ENCODE results near the gene NMT2. TPM values are rescaled to one million over a fixed set of nuclear protein-coding genes. Genes with fewer than 3 reads are reported as not detected.

The NMT2 gene
- total RNA-seq, 2 experiments from 2014 or later: 30.2 to 36.5 TPM

GRCh38 chr10:15137036-15137359, 31.5 kb downstream of the NMT2 start:
- DNase-seq (no peak), ATAC-seq (no peak)
- H3K36me3 Mint-ChIP-seq (ENCODE audit: low read depth): peaks cover 56% of the 10 kb centered on the region
- H3K4me3 Mint-ChIP-seq: no peak overlapping the region
- no peaks in the 10 kb centered on the region for H3K27me3 Mint-ChIP-seq (ENCODE audit: low read depth)
- H3K4me1 Mint-ChIP-seq (ENCODE audit: low read depth): peaks cover 15% of the 10 kb centered on the region
- H3K27ac Mint-ChIP-seq: no peak overlapping the region
- POLR2A ChIA-PET: no interaction called here
- no peaks in the 10 kb centered on the region for H3K9me3 Mint-ChIP-seq (ENCODE audit: insufficient read depth)
- CTCF ChIA-PET: interaction anchor here (0.8 kb wide), 1 partner anchor 31 kb away, joined by 3 read pairs; no protein-coding TSS in a partner anchor

GRCh38 chr10:15136129-15137035, 32.1 kb downstream of the NMT2 start:
- ATAC-seq: no peak
- DNase-seq: no peak
- ChIA-PET CTCF (no interaction called here), POLR2A (no interaction called here)
- H3K4me1 Mint-ChIP-seq (ENCODE audit: low read depth): peaks cover 9% of the 10 kb centered on the region
- H3K27ac Mint-ChIP-seq: no peak overlapping the region
- H3K36me3 Mint-ChIP-seq (ENCODE audit: low read depth): peaks cover 59% of the 10 kb centered on the region
- H3K9me3 Mint-ChIP-seq (ENCODE audit: insufficient read depth): no peaks in the 10 kb centered on the region
- H3K27me3 Mint-ChIP-seq (ENCODE audit: low read depth): no peaks in the 10 kb centered on the region
- no peak overlapping the region for H3K4me3 Mint-ChIP-seq

DNA sequence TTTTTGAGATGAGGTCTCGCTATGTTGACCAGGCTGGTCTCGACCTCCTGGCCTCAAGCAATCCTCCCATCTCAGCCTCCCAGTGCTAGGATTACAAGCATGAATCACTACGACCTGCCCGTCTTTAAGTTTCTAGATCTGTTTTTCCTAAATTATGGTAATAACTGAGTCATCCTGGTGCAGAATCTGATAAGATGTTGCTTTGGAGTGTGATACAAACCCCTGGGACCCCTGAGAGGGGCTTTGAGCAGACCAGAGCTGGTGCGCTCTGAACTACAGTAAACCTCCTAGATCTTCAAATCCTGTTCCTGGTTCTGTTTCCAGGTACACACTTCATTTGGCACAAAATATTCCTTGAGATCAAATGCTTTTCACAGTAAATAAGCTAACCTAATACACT, 37.2 kb downstream of the NMT2 start:
- no peak overlapping the region for H3K27ac Mint-ChIP-seq
- no peak overlapping the region for H3K4me3 Mint-ChIP-seq
- no peaks in the 10 kb centered on the region for H3K4me1 Mint-ChIP-seq (ENCODE audit: low read depth)
- ChIA-PET POLR2A (interaction anchor here (0.9 kb wide), 1 partner anchor 10 kb away, joined by 3 read pairs; no protein-coding TSS in a partner anchor), CTCF (no interaction called here)
- no peaks in the 10 kb centered on the region for H3K27me3 Mint-ChIP-seq (ENCODE audit: low read depth)
- H3K36me3 Mint-ChIP-seq (ENCODE audit: low read depth): peaks cover 62% of the 10 kb centered on the region
- no peak for ATAC-seq
- no peaks in the 10 kb centered on the region for H3K9me3 Mint-ChIP-seq (ENCODE audit: insufficient read depth)
- no peak for DNase-seq

GRCh38 chr10:15124908-15125307, 43.6 kb downstream of the NMT2 start:
- no peak for ATAC-seq
- Mint-ChIP-seq H3K36me3 (ENCODE audit: low read depth) (peaks cover 56% of the 10 kb centered on the region), H3K9me3 (ENCODE audit: insufficient read depth) (no peaks in the 10 kb centered on the region), H3K4me1 (ENCODE audit: low read depth) (peaks cover 19% of the 10 kb centered on the region), H3K27me3 (ENCODE audit: low read depth) (no peaks in the 10 kb centered on the region), H3K4me3 (no peak overlapping the region), H3K27ac (no peak overlapping the region)
- ChIA-PET CTCF (no interaction called here), POLR2A (interaction anchor here (0.6 kb wide), 1 partner anchor 74 kb away, joined by 5 read pairs; no protein-coding TSS in a partner anchor)
- DNase-seq: no peak

GRCh38 chr10:15124190-15124589, 44.3 kb downstream of the NMT2 start:
- Mint-ChIP-seq H3K9me3 (ENCODE audit: insufficient read depth) (no peaks in the 10 kb centered on the region), H3K4me3 (no peak overlapping the region), H3K4me1 (ENCODE audit: low read depth) (peaks cover 24% of the 10 kb centered on the region), H3K27ac (no peak overlapping the region), H3K27me3 (ENCODE audit: low read depth) (no peaks in the 10 kb centered on the region), H3K36me3 (ENCODE audit: low read depth) (peaks cover 51% of the 10 kb centered on the region)
- ATAC-seq: no peak
- CTCF ChIA-PET: interaction anchor here (1.3 to 1.6 kb wide), 4 partner anchors 9 to 43 kb away, joined by 3 to 6 read pairs (median 4); no protein-coding TSS in a partner anchor
- no peak for DNase-seq
- POLR2A ChIA-PET: interaction anchor here (0.6 kb wide), 1 partner anchor 75 kb away, joined by 5 read pairs; no protein-coding TSS in a partner anchor

GRCh38 chr10:15123749-15124184, 44.7 kb downstream of the NMT2 start:
- no peaks in the 10 kb centered on the region for H3K9me3 Mint-ChIP-seq (ENCODE audit: insufficient read depth)
- no peak overlapping the region for H3K4me3 Mint-ChIP-seq
- ChIA-PET CTCF (interaction anchor here (1.3 to 1.6 kb wide), 4 partner anchors 9 to 44 kb away, joined by 3 to 6 read pairs (median 4); no protein-coding TSS in a partner anchor), POLR2A (no interaction called here)
- ATAC-seq: no peak
- H3K27me3 Mint-ChIP-seq (ENCODE audit: low read depth): no peaks in the 10 kb centered on the region
- DNase-seq: no peak
- H3K4me1 Mint-ChIP-seq (ENCODE audit: low read depth): peaks cover 27% of the 10 kb centered on the region
- peaks cover 50% of the 10 kb centered on the region for H3K36me3 Mint-ChIP-seq (ENCODE audit: low read depth)
- H3K27ac Mint-ChIP-seq: no peak overlapping the region

DNA sequence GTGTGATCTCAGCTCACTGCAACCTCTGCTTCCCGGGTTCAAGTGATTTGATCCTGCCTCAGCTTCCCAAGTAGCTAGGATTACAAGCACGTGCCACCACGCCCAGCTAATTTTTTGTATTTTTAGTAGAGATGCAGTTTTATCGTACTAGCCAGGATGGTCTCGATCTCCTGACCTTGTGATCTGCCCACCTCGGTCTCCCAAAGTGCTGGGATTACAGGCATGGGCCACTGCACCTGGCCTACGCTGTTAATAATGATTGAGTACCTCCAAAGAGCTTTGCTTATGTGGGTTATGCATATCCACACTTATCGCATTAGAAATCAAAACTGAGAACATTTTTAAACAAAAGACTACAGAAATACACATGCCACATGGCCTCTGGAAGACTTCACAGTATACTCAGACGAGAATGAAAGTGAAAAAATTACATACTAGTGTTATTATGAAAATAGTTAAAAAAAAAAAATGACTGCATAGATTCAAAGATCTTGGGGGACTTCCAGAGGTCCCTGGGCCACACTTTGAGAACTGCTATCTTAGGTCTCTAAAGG, 45.9 kb downstream of the NMT2 start:
- H3K4me3 Mint-ChIP-seq: no peak overlapping the region
- H3K36me3 Mint-ChIP-seq (ENCODE audit: low read depth): peaks cover 40% of the 10 kb centered on the region
- H3K27ac Mint-ChIP-seq: no peak overlapping the region
- POLR2A ChIA-PET: no interaction called here
- H3K9me3 Mint-ChIP-seq (ENCODE audit: insufficient read depth): no peaks in the 10 kb centered on the region
- DNase-seq (no peak), ATAC-seq (no peak)
- no peaks in the 10 kb centered on the region for H3K27me3 Mint-ChIP-seq (ENCODE audit: low read depth)
- CTCF ChIA-PET: interaction anchor here (1.4 to 1.6 kb wide), 2 partner anchors 10 to 16 kb away, joined by 5 to 6 read pairs; no protein-coding TSS in a partner anchor
- H3K4me1 Mint-ChIP-seq (ENCODE audit: low read depth): peaks cover 29% of the 10 kb centered on the region

GRCh38 chr10:15121707-15122106, 46.8 kb downstream of the NMT2 start:
- Mint-ChIP-seq H3K27me3 (ENCODE audit: low read depth) (no peaks in the 10 kb centered on the region), H3K4me3 (no peak overlapping the region), H3K4me1 (ENCODE audit: low read depth) (peaks cover 29% of the 10 kb centered on the region), H3K36me3 (ENCODE audit: low read depth) (peaks cover 40% of the 10 kb centered on the region), H3K9me3 (ENCODE audit: insufficient read depth) (no peaks in the 10 kb centered on the region), H3K27ac (no peak overlapping the region)
- POLR2A ChIA-PET: no interaction called here
- CTCF ChIA-PET: interaction anchor here (0.8 kb wide), 1 partner anchor 15 kb away, joined by 3 read pairs; no protein-coding TSS in a partner anchor
- ATAC-seq (no peak), DNase-seq (no peak)

DNA sequence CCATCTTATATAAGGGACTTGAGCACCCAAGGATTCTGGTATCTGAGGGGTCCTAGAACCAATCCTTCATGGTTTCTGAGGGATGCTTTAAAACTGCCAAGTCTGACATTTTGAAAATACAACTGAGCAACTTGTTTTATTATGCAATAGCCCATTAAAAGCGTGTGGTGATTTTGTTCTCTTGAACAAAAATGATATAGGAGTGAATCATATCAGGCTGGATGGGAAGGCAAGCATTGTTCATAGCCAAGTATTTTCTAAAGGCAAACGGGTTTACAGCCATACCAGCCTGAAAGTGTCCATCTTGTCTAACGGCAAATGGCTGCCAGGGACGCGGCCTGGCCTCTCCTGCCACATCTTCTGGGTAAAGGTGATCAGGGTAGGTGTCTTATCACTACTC, 48.0 kb downstream of the NMT2 start:
- Mint-ChIP-seq H3K36me3 (ENCODE audit: low read depth) (peaks cover 33% of the 10 kb centered on the region), H3K27me3 (ENCODE audit: low read depth) (no peaks in the 10 kb centered on the region), H3K9me3 (ENCODE audit: insufficient read depth) (no peaks in the 10 kb centered on the region), H3K27ac (no peak overlapping the region), H3K4me1 (ENCODE audit: low read depth) (peaks cover 29% of the 10 kb centered on the region), H3K4me3 (no peak overlapping the region)
- ChIA-PET CTCF (no interaction called here), POLR2A (no interaction called here)
- DNase-seq (no peak), ATAC-seq (no peak)

DNA sequence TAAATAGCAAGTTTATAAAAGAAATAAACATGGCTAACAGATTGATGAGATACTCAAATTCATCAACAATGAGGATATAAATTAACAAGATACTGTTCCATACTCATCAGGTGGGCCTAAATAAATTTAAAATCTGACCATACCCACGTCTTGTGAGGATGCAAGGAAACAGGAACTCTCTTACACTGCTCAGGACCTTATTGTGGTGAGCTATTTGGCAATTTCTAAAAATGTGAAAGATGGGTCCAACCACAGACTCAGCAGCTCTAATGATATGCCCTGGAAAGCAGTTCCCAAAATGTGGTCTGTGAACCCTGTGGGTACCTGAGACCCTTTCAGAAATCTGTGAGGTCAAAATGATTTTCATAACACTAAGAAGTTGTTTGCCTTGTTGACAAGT, 49.9 kb downstream of the NMT2 start:
- DNase-seq (no peak), ATAC-seq (no peak)
- ChIA-PET CTCF (interaction anchor here (2.0 kb wide), 1 partner anchor 11 kb away, joined by 9 read pairs; no protein-coding TSS in a partner anchor), POLR2A (interaction anchor here (0.8 kb wide), 1 partner anchor 720 kb away, joined by 3 read pairs; no protein-coding TSS in a partner anchor)
- Mint-ChIP-seq H3K9me3 (ENCODE audit: insufficient read depth) (no peaks in the 10 kb centered on the region), H3K4me1 (ENCODE audit: low read depth) (peaks cover 18% of the 10 kb centered on the region), H3K4me3 (no peak overlapping the region), H3K27me3 (ENCODE audit: low read depth) (no peaks in the 10 kb centered on the region), H3K27ac (no peak overlapping the region), H3K36me3 (ENCODE audit: low read depth) (peaks cover 21% of the 10 kb centered on the region)

GRCh38 chr10:15116225-15116624, 52.3 kb downstream of the NMT2 start:
- H3K27me3 Mint-ChIP-seq (ENCODE audit: low read depth): no peaks in the 10 kb centered on the region

DNA sequence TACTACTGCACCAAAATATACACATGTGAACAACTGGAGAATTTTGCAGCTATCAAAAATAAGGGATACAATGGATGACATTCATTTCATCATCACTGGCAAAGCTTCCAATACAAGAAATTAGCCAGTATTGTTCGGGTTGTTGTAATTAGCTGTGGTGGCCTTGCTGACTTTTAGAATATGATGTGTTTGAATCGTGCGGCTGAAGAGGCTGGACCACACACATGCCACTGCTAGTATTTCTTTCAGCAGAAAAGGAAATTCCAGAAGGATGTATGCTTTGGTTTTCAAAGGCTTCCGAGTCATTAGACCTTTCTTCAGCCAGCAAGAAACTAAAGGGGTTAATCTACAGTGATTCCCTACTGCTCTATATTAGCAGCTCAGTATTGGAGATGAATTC, 54.7 kb downstream of the NMT2 start:
- H3K4me3 Mint-ChIP-seq: no peak overlapping the region
- POLR2A ChIA-PET: interaction anchor here (1.6 kb wide), 1 partner anchor 16 kb away, joined by 5 read pairs; the partner anchor contains the start of gene RPP38
- no peak for ATAC-seq
- CTCF ChIA-PET: interaction anchor here (0.7 kb wide), 1 partner anchor 39 kb away, joined by 3 read pairs; no protein-coding TSS in a partner anchor
- no peak for DNase-seq
- H3K27me3 Mint-ChIP-seq (ENCODE audit: low read depth): no peaks in the 10 kb centered on the region
- no peaks in the 10 kb centered on the region for H3K9me3 Mint-ChIP-seq (ENCODE audit: insufficient read depth)
- no peak overlapping the region for H3K27ac Mint-ChIP-seq
- peaks cover 24% of the 10 kb centered on the region for H3K36me3 Mint-ChIP-seq (ENCODE audit: low read depth)
- peaks cover 2% of the 10 kb centered on the region for H3K4me1 Mint-ChIP-seq (ENCODE audit: low read depth)

More at GRCh38 chr10:15116225-15116624, 52.3 kb downstream of the NMT2 start:
- ChIA-PET POLR2A (no interaction called here), CTCF (interaction anchor here (1.3 to 2.8 kb wide), 2 partner anchors 10 to 16 kb away, joined by 3 to 6 read pairs; no protein-coding TSS in a partner anchor)
- Mint-ChIP-seq H3K36me3 (ENCODE audit: low read depth) (peaks cover 21% of the 10 kb centered on the region), H3K9me3 (ENCODE audit: insufficient read depth) (no peaks in the 10 kb centered on the region), H3K4me3 (no peak overlapping the region), H3K4me1 (ENCODE audit: low read depth) (peaks cover 10% of the 10 kb centered on the region), H3K27ac (no peak overlapping the region)
- DNase-seq (no peak), ATAC-seq (no peak)

Measured in activated CD8-positive, alpha-beta T cell treated with anti-CD3 and anti-CD28 coated beads, Interleukin-2, amount 10 ng/mL, durations not matched to agents 7 days and 5 days (primary cell).